Measurements from ENCODE around the gene FAM174C.

FAM174C gene

DNA sequence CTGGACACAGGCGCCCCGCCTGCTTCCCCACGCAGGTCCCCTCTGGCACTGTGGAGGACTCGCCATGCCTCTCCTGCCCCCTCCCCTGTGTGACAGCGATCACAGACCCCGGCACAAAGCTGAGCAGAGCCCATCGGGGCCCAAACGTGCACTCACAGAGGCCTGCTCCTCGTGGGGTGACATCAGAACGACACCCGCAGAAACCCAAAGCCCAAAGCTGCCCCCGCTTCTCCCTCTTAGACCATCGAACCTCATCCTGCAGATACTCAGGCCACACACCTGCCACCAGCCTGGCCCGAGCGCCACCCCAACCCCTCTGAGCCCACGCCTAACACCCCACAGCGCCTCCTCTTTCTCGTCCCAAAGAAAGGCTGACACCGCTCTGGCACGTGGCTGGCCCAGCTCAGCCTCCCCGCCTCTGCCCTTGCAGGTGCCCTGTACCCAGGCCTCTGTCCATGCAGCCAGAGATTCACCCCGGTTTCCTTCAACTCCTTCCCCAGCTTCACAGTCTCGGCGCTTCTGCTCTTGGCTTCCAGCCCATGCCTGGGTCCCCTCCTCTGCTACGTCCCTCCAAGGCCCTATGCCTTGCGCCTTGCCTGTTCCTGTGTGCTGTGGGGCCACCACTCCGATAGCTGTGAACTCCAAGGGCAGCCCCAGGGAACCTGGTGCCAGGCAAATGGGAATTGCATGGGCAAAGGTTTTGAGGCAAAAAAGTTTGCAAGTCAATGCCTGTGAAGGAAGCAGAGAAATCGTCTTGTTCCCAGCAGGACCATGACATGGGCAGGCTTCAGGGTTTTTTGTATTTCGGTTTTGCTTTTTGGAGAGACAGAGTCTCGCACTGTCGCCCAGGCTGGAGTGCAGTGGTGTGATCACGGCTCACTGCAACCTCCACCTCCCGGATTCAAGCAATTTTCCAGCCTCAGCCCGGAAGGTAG lies 36.7 kb upstream of the FAM174C start:
- TF ChIP-seq, protein P1, sequence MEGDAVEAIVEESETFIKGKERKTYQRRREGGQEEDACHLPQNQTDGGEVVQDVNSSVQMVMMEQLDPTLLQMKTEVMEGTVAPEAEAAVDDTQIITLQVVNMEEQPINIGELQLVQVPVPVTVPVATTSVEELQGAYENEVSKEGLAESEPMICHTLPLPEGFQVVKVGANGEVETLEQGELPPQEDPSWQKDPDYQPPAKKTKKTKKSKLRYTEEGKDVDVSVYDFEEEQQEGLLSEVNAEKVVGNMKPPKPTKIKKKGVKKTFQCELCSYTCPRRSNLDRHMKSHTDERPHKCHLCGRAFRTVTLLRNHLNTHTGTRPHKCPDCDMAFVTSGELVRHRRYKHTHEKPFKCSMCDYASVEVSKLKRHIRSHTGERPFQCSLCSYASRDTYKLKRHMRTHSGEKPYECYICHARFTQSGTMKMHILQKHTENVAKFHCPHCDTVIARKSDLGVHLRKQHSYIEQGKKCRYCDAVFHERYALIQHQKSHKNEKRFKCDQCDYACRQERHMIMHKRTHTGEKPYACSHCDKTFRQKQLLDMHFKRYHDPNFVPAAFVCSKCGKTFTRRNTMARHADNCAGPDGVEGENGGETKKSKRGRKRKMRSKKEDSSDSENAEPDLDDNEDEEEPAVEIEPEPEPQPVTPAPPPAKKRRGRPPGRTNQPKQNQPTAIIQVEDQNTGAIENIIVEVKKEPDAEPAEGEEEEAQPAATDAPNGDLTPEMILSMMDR (IDR thresholded peaks at IDR 0.05): no peak
- Histone ChIP-seq H3K4me3 (peak overlapping the region; percentile 83), H3K27ac (peak overlapping the region; percentile 17 to 94)
- DNase-seq (ENCODE audit: low spot score): no peak

DNA sequence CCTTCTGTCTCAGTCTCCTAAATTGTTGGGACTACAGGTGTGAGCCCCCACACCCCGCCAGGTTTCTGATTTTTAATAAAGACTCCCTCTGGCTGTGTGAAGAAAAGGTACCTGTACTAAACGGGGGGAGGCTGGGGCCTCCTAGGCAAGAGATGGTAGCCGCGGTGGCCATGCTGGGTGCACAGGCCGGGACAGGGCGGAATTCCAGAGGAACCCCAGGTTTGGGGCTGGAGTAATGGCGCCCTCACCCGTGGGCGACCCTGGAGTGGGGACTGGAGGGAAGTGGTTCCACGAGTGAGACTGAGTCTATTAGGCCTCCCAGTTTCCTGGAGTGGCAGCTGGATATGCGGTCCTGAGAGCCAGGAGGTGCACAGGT lies 35.9 kb upstream of the FAM174C start:
- peak overlapping the region; percentile 94 to 95 for H3K27ac ChIP-seq
- DNase-seq (ENCODE audit: low spot score): no peak

DNA sequence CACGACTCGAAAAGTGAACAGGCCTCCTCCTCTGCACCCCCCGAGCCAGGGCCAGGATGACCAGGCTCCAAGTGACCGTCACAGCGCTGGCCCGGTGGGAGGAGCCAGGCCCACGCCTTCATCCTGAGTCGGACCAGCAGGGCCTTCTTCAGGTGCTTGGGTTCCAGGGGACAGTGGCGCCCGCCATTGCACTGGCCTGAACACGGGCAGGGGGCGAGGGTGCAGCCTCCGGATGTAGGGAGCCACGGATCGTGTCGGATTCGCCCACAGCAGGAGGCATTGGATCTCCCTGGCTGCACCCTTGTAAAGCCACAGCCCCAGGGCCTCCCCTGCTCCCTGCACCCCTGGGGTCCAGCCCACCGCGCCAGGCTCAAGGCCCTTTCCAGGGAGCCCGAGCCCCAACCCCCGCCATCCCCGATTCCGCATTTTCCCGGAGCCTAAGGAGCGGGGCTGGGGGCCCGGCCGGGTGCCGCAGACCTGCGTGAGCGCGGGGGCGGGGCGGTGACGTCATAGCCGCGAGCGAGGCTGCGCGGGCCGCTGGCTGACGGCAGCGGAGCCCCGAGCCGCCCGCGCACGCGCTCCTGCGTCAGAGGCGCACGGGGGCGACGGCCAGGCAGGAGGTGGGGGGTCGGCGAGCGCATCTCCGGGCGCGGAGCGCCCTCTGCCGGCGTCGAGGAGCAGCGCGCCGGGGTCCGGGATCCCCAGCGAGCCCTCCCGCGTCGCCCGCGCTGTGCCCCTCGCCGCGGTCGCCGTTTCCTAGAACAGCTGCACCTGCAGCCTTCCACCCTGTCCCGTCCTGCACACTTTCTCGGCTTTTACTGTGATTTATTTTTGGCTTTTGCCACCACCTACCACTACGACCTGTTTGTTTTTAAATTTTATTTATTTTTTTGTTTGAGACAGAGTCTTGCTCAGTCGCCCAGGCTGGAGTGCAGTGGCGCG lies 35.3 kb upstream of the FAM174C start:
- Histone ChIP-seq H3K27ac (peak overlapping the region; percentile 94 to 95), H3K4me3 (peak overlapping the region; percentile 98)
- DNase-seq (ENCODE audit: low spot score): no peak
- TF ChIP-seq, protein P1 (IDR thresholded peaks at IDR 0.05): peak; percentile 89

More for the DNA sequence above, 35.9 kb upstream of the FAM174C start:
- TF ChIP-seq, protein P1 (IDR thresholded peaks at IDR 0.05): no peak
- H3K4me3 ChIP-seq: no peak overlapping the region

DNA sequence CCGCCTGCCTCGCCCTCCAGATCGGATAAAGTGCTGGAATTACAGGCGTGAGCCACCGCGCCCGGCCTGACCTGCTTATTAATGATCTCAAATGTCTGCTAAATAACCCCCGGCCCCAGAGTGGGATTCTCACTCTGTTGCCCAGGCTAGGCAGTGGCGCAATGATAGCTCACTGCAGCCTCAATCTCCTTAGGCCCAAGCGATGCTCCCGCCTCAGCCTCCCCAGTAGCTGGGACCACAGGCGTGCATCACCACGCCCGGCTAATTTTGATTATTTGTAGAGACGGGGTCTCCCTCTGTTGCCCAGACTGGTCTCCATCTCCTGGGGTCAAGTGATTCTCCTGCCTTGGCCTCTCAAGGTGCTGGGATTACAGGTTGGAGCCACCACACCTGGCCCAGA lies 34.4 kb upstream of the FAM174C start:
- no peak for DNase-seq (ENCODE audit: low spot score)
- H3K4me3 ChIP-seq: peak overlapping the region; percentile 98
- peak overlapping the region; percentile 94 to 95 for H3K27ac ChIP-seq
- TF ChIP-seq, protein P1 (IDR thresholded peaks at IDR 0.05): no peak

DNA sequence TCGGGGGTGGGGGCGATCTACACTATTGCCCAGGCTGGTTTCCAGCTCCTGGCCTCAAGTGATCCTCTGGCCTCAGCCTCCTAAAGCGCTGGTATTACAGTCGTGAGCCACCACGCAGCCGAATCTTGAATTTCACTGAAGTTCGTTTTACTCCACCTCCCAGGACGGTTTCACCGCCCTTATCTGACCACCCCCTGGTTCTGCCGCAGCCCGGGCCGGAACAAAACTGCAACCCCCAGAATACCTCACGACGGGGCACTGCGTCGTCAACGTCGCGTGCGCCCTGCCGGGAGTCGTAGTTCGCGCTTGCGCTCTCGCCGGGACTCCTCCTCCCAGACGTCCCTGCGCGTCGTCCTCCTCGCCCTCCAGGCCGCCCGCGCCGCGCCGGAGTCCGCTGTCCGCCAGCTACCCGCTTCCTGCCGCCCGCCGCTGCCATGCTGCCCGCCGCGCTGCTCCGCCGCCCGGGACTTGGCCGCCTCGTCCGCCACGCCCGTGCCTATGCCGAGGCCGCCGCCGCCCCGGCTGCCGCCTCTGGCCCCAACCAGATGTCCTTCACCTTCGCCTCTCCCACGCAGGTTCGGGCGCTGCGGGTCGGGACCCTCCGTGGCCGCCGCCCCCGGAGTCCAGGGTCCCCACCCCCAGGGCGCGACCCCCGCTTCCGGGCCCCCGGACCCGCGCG lies 33.8 kb upstream of the FAM174C start, which contains the start of gene ATP5F1D:
ATP5F1D (plus strand) TSS at position 335 of the 679 bp plus-strand sequence; CDS start at position 435, 100 bp downstream.
- DNase-seq (ENCODE audit: low spot score): peak; percentile 95
- TF ChIP-seq, protein P1 (IDR thresholded peaks at IDR 0.05): no peak
- H3K27ac ChIP-seq: peak within 1 kb of the TSS; percentile 95 to 97
- H3K4me3 ChIP-seq: peak within 1 kb of the TSS; percentile 98
